Stimulated activated CD4-positive, alpha-beta T cell treated with anti-CD3 and anti-CD28 coated beads, Interleukin-12 subunit alpha, Interleukin-12 subunit beta, amount 100 ng/mL, for 24 hours (primary cell): ENCODE data around the gene CD2AP.
"Not testable (repeated sequence)": the region's sequence is repeated elsewhere in the genome, so short reads cannot be mapped to it uniquely, and the experiment has no call there.

Experiments
- DNase-seq, 2 experiments: peaks; one replicate each; pipeline ENCODE4 v3.0.0-alpha.2; 2020; ENCODE audit warnings: low read depth in 2 of 2

Gene CD2AP

DNA sequence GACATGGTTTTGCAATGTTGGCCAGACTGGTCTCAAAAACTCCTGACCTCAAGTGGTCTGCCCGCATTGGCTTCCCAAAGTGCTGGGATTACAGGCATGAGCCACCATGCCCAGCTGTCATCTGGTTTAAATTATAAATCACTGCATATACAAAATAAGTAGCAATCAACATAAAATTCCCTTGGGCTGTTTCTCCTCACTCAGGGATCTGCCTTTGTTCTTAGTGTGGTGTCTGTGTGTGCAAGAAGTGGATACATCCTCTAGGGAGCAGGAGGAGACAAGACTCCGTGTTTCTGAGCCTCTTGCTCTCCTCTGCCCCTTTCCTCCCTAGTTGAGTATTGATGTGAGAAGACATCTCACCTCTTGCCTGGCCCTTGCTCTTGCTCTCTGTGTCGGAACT lies 155.6 kb downstream of the CD2AP start:
- no peak for DNase-seq

DNA sequence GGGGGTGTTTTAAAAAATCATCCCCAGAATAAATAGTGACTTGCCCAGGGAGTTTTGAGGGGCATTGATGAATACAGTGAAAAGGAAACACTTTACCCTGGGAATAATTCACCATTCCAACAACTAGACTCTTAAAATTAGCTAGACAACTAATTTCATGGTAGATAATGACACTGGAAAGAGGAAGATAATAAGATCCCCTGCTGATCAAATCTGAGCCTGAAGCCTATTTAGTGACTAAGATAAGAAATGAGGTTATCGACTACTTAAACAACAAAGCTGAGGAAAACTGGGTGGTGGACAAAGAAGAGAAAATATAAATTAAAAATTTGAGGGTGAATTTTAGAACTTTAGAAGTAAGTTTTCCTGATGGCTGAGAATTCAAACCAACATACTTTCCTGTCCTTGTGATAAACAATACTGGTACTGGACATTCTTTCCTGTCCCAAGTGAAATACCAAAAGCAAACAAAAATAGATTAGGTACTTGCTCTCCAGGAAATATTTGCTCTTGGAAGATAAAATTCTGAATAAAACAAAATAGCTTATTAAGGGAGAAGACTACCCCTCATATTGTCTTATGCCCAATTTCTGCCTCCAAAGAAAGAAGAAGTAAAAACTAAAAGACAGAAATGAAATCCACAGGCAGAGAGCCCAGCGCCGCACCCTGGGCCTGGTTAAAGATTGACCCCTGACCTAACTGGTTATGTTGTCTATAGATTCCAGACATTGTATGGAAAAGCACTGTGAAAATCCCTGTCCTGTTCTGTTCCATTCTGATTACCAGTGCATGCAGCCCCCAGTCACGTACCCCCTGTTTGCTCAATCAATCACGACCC lies 156.8 kb downstream of the CD2AP start:
- no peak for DNase-seq

DNA sequence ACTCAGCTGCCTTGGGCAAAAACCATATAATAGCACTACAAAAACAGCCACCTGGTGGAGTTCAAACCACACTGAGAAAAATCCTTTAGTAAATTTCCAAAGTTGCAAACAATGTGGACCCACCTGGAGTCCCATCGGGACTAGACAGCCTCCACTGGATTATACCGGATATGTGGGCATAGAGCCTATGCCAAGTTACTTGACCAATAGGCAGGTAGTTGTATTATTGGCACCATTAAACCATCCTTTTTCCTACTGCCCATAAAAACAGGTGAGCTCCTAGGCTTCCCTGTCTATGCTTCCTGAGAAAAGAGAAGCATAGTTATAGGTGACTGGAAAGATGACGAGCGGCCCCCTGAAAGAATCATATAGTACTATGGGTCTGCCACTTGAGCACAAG lies 169.1 kb downstream of the CD2AP start:
- no peak for DNase-seq

DNA sequence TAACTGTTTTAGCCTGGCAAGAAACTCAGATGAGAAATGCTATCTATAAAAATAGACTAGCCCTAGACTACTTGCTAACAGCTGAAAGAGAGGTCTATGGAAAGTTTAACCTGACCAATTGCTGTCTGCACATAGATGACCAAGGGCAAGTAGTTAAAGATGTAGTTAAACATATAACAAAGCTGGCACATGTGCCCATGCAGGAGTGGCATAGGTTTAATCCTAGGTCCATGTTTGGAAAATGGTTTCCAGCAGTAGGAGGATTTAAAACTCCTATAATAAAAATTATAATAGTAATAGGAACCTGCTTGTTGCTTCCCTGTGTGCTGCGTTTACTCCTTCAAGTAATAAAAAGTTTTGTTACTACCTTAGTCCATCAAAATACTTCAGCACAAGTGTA lies 169.6 kb downstream of the CD2AP start:
- no peak for DNase-seq

DNA sequence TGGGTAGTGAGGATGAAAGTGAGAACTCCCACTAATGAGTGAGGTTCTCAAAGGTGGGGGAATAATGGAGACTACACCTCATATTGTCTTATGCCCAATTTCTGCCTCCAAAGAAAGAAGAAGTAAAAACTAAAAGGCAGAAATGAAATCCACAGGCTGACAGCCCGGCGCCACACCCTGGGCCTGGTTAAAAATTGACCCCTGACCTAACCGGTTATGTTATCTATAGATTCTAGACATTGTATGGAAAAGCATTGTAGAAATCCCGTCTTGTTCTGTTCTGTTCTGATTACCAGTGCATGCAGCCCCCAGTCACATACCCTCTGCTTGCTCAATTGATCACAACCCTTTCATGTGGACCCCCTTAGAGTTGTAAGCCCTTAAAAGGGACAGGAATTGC lies 170.0 kb downstream of the CD2AP start:
- DNase-seq, result not testable (repeated sequence)

DNA sequence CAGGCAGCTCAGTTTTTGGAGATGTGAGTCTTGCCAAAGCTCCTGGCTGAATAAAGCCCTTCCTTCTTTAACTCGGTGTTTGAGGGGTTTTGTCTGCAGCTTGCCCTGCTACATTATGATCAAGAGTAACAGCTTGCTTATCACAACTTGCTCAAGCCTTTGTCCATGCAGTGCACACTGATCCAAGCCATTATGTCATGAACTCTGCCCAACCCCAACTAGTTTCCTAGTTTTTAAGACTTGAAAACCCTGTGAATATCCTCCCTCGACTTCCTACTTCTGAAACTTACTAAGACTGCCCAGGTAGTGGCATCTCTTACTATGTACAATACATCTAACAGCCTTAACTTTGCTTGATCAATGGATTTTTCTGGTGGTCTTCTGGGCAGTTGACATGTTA lies 170.4 kb downstream of the CD2AP start:
- no peak for DNase-seq

DNA sequence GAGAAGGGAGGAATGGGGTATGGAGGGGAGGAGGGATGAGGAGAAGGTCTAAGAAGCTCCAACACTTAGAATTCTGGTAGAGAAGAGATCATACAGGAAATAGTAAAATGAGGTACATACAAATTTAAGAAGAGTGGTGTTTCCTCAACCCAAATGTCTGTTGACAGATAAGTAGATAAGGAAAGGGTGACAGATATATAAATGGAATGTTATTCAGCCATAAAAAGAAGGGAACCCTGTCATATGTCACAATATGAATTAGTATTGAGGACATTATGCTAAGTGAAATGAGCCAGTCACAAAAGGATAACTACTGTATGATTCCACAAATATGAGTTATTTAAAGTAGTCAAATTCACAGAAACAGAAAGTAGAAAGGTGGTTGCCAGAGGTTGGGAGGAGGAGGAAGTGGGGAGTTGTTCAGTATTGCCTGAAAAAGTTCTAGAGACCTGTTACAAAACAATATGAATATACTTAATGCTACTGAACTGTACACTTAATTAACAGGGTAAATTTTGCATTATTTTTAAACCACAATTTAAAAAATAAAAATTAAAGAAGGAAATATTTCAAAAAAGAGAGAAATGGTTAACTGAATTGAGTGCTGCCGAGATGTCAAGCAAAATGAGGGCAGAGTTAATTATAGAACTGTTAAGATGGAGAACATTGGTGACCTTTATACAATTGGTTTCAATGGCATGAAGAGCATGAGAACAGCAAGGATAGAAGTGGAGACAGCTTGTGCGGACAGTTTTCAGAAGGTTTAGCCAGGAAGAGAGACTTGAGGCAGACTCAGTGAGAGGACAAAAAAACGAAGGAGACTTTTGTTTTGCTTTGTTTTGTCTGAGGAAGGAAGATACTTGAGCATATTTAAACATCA lies 173.2 kb downstream of the CD2AP start:
- no peak for DNase-seq

DNA sequence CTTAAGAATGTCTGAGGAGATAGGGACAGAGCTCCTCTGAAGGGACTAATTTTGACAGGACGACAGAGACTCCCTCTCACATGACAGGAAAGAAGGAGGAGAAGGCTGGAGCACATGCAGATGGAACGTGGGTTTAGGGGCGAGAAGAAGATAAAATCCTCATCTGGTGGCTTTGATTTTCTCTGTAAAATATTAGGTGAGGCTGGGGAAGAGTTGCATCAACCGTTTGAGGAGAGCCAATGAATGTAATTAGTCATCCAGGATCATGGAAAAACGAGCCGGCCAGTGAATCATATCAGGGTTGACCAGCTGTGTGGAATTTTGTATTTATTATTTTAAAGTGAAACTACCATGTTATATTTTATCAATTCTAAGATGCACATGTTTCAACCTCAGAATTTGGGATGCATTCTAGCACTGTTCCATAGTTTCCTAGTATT lies 173.9 kb downstream of the CD2AP start:
- no peak for DNase-seq

DNA sequence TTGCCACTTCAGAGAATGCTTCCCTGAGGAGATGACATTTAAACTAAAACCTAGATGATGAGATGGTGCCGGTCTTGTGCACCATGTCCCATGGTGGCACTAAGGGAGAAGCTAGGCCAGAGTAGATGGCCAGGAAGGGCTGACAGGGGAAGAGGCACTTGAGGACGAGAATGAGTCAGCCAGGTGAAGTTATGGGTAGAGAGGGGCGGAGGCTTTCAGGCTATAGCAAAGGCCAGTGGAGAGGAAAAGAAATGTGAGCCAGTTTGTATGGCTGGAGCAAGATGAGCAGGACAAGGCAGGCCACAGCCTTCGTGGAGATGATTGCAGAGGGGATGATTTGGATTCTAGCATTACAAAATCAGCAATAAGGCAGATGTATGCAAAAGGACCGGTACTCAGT lies 176.1 kb downstream of the CD2AP start:
- no peak for DNase-seq

DNA sequence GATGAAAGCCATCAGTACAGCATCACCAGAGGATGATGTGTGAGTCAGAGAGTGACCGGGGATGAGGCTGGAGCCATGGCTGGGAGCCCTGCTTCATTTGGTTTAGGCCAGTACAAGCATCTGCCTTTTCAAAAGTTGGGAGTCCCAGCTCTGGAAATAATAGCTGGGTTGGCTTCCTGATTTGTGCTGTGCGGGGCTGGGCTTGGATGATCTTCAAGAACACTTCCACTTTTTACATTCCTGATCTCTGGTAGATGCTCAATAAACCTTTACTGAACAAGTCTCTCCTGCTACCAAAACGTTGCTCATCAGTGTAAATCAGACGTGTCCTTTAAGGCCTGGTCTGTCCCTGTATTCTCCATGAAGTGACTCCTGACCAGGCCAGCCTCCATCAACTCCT lies 176.7 kb downstream of the CD2AP start:
- no peak for DNase-seq

DNA sequence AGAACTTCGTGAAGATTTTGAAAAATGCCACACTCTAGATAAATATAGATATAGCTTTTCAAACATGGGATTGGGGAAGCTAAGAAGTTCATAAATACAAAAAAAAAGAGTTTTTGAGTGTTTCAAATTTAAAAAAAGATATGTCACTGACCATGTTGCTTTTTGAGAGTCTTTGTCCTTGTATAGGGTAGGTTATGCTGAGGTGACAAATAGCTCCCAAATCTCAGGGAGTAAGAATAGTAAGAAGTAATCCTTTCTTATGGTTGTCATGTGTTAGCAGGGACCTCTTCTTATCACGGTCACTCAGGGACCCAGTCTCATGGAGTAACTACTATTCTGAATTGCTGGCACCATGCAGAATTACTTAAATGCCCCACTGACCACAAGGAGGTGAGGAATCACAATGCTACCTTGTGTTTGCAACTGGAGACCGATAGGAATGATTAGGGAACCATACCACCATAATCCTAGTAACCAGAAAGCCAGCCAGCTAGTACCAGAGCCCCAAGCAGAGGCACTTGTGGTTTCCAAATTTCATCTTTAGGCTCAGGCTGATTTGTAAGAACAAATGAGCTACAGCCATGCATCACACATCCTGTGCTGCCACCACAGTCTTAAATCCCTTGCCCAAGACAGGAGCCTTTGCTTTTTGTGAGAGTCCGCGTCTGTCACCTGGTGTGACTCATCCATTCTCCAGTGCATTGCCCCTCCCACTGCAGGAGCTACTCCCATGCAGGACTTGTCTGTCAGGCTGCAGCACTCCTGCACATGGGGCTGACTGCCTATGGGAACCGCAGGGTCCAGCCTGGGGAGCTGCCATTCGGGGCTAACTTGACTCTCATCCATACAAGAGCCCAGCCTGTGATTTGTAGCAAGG lies 178.4 kb downstream of the CD2AP start:
- DNase-seq, result peak in 1 of 2 experiments; percentile 16

DNA sequence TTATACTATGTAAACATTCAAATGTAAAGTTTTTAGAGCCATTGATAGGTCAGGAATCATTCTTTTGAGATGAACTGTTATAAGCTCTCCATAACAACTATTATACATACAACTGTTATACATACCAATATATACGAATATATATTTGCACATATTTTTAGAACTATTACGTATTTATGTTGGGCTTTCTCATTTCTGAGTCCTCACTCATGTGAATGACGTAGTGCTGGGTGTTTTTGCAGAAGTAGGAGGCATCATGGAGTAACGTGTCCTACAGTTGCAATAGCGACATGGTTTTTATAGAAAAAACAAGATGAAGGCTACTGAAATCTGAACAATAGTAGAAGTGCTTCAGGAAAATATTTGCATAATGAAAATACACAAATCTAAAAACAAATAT lies 184.4 kb downstream of the CD2AP start:
- DNase-seq, result no peak

DNA sequence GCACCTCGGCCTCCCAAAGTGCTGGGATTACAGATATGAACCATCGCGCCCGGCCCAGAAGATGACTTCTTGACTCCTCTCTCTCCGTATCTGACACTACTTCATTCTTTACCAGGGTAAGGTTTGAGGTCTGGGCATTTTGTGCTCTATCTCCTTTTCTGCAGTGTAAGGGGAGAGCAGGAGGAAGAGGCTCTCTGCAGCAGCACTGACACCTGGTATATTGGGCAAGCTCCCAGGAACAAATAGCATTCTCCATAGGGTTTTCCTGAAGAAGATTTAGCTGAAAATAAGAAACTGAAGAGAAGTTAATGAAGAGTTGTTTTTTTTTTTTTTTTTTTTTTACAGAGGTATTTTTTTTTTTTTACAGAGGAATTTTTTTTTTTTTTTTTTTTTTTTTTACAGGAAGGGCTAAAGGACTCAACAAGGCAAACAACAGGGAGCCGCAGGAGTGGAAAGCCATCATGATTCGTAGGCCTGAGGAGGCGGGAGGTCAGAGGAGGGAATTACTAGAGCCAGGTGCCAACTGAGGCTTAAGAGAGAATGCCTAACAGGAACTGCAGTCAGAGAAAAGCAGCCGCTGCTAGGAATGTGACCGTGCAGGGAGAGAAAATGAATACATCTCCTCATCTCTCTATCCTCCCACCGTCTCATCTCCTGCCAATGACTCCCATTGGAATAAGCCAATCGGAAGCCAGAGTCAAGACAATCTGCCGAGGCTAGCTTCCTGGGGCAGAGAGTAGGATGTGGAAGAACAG lies 186.1 kb downstream of the CD2AP start:
- DNase-seq, result no peak

DNA sequence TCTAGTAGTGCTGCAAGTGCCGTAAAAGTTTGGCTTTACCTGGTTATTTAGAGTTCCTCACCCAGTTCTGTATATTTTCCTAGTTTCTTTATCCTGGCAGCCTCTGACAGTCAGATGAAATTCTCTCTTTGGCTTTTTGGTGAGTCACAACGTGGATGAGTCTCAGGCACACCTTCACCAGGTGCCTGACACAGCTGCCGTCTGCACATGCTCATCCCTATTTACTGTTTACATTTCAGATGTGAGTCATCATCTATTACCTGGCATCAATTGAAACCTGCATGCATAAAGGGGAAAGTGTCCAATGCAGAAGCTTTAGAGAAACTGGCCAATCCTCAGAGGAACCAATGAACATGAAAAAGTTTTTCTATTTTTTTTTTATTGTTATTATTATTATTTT lies 187.5 kb downstream of the CD2AP start:
- DNase-seq, result no peak

DNA sequence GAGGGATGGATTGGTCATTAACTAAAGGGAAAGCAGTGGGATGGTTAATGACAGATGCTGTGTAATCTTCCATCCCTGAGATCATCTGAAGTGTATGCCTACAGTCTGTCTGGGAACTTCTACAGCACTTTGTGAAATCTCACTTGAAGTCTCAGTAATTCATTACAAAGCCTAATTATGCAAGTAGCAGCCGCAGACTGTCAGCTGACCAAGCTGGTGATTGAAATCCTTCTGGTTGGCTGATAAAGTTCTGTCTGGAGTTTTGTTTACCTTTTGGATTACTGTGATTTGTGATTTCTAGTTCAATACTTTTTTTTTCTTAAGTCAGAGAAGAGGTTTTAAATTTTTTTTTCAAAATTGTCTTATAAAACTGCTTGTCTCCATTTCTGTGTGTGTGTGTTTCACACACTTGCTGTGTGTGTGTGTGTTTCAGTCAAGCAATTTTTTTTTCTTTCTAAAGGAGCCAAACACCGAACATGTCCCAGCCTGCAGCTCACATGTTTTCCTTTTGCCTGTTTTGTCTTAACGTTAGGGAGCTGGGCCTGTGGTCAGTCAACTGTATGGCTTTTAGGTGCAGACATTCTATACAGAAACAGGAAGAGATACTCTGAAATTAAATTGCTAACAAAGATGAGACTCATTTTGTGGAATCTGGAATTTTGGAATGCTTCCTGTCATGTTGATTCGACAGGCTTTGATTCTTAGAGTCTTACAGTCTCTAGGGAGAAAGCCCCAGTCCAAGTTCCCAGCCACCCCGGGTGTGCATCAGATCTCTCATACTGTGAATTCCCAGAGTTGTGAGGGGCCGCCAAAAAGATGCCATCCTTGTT lies 192.3 kb downstream of the CD2AP start:
- no peak for DNase-seq

DNA sequence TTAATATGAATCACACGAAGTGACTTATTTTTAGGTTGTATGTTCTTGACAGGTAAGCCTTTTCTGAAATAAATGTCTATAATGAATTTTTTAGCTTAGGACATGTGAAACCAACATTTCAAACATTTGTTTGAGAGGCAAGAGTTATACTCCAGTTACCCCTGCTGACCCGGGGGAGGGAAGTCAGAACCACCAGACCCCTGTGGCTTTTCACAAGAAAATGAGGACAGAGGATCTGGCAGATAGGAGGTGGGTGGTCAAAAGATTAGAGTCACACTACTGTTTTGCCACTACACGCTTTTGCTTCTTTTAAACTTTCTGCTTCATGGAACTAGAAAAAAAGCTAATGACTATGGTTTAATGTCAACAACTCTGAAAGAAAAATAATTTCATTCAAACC lies 193.3 kb downstream of the CD2AP start:
- no peak for DNase-seq

DNA sequence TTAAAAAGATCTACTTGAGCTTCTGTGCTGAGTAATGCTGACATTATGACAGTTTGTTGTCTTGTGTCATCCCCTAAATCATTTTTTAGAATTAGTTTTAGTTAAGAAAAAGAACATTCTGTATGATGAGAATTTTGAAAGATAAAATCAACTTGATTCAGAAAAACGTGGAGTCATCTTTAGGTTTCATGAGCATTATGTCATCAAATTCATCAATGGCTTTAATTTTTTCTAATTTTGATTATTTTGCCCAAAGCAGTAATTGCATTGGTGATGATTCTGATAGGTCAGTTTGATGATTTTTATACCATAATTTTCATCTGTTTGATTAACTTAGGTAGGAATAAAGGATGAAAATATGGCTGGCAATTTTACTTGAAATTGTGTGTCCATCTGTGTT lies 194.2 kb downstream of the CD2AP start:
- DNase-seq, result no peak

DNA sequence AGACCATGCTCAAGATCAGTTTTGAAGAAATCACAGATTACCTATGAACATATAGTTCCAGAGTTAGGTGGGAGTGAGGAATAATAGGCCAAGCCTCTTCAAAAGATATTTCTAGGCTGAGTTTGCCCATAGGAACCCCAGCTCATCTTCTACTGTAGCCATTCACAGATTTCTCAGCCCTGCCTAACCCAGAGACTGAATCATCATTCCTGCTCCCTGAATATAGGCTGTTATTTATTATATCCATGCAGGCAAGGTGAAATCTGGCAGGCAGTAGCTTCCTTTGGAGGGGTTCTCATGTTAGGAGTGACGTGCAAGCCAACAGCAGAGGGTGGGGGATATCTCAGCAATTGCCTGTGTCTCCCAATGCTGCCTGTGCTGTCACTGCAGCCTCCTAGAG lies 195.2 kb downstream of the CD2AP start:
- no peak for DNase-seq

DNA sequence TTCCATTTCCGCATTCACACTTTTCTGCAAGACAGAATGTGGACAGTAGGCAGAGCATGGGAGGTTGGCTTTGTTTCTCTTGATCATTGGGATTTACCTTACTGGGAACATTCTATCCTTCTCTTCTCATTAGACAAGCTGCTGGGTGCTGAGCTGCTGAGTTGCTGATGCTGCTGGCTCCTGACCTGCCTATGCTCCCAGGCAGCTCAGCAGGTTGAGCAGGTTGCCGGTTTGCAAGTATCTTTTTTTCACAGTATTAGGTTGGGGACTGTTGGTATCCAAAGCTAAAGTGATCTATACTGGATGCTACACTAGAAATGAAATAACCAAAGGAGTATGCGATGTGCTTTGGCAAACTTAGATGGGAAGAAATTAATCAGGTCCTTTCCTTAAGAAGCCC lies 197.1 kb downstream of the CD2AP start:
- no peak for DNase-seq
